ENCODE data around the gene ARMC12. TPM values are rescaled to one million over a fixed set of nuclear protein-coding genes. Genes with fewer than 3 reads are reported as not detected.

Gene ARMC12
- total RNA-seq, 1 donor = 0.43 TPM

- no peak for TF ChIP-seq CTCF (IDR thresholded peaks at IDR 0.05; ENCODE audit: insufficient read depth, low read depth, low read length)
- no peak for DNase-seq (ENCODE audit: low read depth)
- no peak overlapping the region for H3K4me3 ChIP-seq (ENCODE audit: low read depth, low read length)
Observed at GRCh38 chr6:35735452-35735851, 1.4 kb upstream of the ARMC12 start.

GRCh38 chr6:35736253-35736894 lies 458 bp upstream of the ARMC12 start:
- DNase-seq (ENCODE audit: low read depth) = peak; percentile 73
- TF ChIP-seq CTCF (IDR thresholded peaks at IDR 0.05; ENCODE audit: insufficient read depth, low read depth, low read length) = peak; percentile 95
- no peak overlapping the region for H3K4me3 ChIP-seq (ENCODE audit: low read depth, low read length)

GRCh38 chr6:35737413-35738211 lies 780 bp downstream of the ARMC12 start:
- peak; percentile 89 for DNase-seq (ENCODE audit: low read depth)
- peak; percentile 83 for TF ChIP-seq CTCF (IDR thresholded peaks at IDR 0.05; ENCODE audit: insufficient read depth, low read depth, low read length)
- no peak overlapping the region for H3K4me3 ChIP-seq (ENCODE audit: low read depth, low read length)

GRCh38 chr6:35739645-35740524 lies 3.1 kb downstream of the ARMC12 start:
- no peak for TF ChIP-seq CTCF (IDR thresholded peaks at IDR 0.05; ENCODE audit: insufficient read depth, low read depth, low read length)
- no peak for DNase-seq (ENCODE audit: low read depth)

GRCh38 chr6:35742842-35743241 lies 6.0 kb downstream of the ARMC12 start:
- no peak overlapping the region for H3K4me3 ChIP-seq (ENCODE audit: low read depth, low read length)
- DNase-seq (ENCODE audit: low read depth) = no peak
- no peak for TF ChIP-seq CTCF (IDR thresholded peaks at IDR 0.05; ENCODE audit: insufficient read depth, low read depth, low read length)

More at GRCh38 chr6:35739645-35740524, 3.1 kb downstream of the ARMC12 start:
- H3K4me3 ChIP-seq (ENCODE audit: low read depth, low read length) = no peak overlapping the region

- DNase-seq (ENCODE audit: low read depth) = no peak
- no peak overlapping the region for H3K4me3 ChIP-seq (ENCODE audit: low read depth, low read length)
- TF ChIP-seq CTCF (IDR thresholded peaks at IDR 0.05; ENCODE audit: insufficient read depth, low read depth, low read length) = no peak
Observed at GRCh38 chr6:35745509-35745908, 8.7 kb downstream of the ARMC12 start.
